ENCODE measurements around the gene ASCL3. TPM values are rescaled to one million over a fixed set of nuclear protein-coding genes. Genes with fewer than 3 reads are reported as not detected.
"Not testable (repeated sequence)": the region's sequence is repeated elsewhere in the genome, so short reads cannot be mapped to it uniquely, and the experiment has no call there.

The ASCL3 gene
- total RNA-seq, 4 donors from 2014 or later, result not detected

DNA sequence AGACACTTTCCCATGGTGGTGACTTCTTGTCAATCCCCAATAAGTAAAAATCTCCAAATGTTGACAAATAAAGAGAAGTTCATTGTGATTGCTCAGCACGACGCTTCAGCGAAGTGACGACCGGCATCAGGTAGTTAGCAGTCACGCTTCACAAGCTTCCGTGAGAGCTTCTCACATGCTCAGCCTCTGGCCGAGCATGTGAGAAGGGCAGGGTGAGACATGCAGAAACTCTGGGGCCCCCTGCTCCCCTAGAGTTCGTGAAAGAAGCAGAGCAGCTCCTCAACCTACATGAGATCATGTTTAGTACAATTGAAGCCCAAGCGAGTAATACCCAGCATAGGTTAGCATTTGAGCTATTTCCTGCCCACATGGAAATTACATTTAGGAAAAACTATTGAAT, 5.7 kb downstream of the ASCL3 start:
- Histone ChIP-seq H3K27ac (replicated peaks in 1 of 4) (no peak overlapping the region), H3K4me3 (no peak overlapping the region), H3K4me1 (peaks cover 0 to 8% (median 3%) of the 10 kb centered on the region in 4 donors), H3K9me3 (no peaks in the 10 kb centered on the region), H3K36me3 (no peaks in the 10 kb centered on the region), H3K27me3 (no peaks in the 10 kb centered on the region)
- no peak for DNase-seq (ENCODE audit: extremely low spot score)
- intact Hi-C loops (cut with DNase I), result no loop called here
- TF ChIP-seq POLR2A (IDR thresholded peaks at IDR 0.05; ENCODE audit: low read depth) (no peak), EP300 (IDR thresholded peaks at IDR 0.05) (no peak), POLR2AphosphoS5 (IDR thresholded peaks at IDR 0.05) (no peak)
- TF ChIP-seq, protein P1, sequence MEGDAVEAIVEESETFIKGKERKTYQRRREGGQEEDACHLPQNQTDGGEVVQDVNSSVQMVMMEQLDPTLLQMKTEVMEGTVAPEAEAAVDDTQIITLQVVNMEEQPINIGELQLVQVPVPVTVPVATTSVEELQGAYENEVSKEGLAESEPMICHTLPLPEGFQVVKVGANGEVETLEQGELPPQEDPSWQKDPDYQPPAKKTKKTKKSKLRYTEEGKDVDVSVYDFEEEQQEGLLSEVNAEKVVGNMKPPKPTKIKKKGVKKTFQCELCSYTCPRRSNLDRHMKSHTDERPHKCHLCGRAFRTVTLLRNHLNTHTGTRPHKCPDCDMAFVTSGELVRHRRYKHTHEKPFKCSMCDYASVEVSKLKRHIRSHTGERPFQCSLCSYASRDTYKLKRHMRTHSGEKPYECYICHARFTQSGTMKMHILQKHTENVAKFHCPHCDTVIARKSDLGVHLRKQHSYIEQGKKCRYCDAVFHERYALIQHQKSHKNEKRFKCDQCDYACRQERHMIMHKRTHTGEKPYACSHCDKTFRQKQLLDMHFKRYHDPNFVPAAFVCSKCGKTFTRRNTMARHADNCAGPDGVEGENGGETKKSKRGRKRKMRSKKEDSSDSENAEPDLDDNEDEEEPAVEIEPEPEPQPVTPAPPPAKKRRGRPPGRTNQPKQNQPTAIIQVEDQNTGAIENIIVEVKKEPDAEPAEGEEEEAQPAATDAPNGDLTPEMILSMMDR (IDR thresholded peaks at IDR 0.05), result no peak
- WGBS, result 93% methylated on average over 10 of the region's 10 CpGs

DNA sequence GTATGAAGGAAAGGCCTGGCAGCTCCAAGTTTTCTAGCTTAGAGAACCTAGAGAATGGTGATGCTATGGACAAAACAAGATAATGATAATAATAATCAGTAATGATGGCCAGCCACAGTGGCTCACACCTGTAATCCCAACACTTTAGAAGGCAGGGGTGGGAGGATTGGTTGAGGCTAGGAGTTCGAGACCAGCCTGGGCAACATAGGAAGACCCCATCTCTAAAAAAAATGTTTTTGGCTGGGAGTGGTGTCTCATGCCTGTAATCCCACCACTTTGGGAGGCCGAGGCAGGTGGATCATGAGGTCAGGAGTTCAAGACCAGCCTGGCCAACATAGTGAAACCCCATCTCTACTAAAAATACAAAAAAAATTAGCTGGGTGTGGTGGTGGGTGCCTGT, 7.0 kb downstream of the ASCL3 start:
- 100% methylated on average over 2 of the region's 2 CpGs for WGBS
- intact Hi-C loops (cut with DNase I); H3K4me1 ChIP-seq; H3K9me3 ChIP-seq; H3K27ac ChIP-seq (replicated peaks in 1 of 4); DNase-seq (ENCODE audit: extremely low spot score); H3K27me3 ChIP-seq; H3K36me3 ChIP-seq; H3K4me3 ChIP-seq: not testable (repeated sequence)

GRCh38 chr11:8934742-8935488, 7.9 kb downstream of the ASCL3 start:
- Histone ChIP-seq H3K4me1 (peaks cover 0 to 8% (median 3%) of the 10 kb centered on the region in 4 donors), H3K9me3 (no peaks in the 10 kb centered on the region), H3K27ac (replicated peaks in 1 of 4) (no peak overlapping the region), H3K27me3 (no peaks in the 10 kb centered on the region), H3K36me3 (no peaks in the 10 kb centered on the region), H3K4me3 (no peak overlapping the region)
- DNase-seq (ENCODE audit: extremely low spot score), result no peak
- 55% methylated on average over 14 of the region's 14 CpGs for WGBS
- TF ChIP-seq EP300 (IDR thresholded peaks at IDR 0.05) (no peak), POLR2AphosphoS5 (IDR thresholded peaks at IDR 0.05) (no peak), POLR2A (IDR thresholded peaks at IDR 0.05; ENCODE audit: low read depth) (no peak)
- TF ChIP-seq, protein P1 (IDR thresholded peaks at IDR 0.05), result no peak
- intact Hi-C loops (cut with DNase I), result no loop called here

DNA sequence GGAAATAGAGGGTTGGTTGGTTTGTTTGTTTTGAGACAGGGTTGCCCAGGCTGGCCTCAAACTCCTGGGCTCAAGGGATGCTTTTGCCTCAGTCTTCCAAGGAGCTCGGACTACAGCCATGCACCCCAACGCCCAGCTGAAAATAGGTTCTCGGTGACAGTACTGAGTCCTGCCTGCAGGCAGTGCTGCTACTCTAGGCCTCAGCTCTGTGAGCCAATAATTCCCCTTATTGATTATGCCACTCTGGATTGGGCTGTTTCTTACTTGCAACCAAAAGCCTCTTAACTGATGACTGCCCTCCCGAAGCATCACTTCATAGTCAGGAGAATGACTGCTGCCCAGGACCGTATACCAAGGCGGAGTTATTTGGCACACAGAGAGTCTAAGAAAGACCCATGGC, 8.9 kb downstream of the ASCL3 start:
- H3K36me3 ChIP-seq, result no peaks in the 10 kb centered on the region
- WGBS, result 96% methylated on average over 6 of the region's 6 CpGs

DNA sequence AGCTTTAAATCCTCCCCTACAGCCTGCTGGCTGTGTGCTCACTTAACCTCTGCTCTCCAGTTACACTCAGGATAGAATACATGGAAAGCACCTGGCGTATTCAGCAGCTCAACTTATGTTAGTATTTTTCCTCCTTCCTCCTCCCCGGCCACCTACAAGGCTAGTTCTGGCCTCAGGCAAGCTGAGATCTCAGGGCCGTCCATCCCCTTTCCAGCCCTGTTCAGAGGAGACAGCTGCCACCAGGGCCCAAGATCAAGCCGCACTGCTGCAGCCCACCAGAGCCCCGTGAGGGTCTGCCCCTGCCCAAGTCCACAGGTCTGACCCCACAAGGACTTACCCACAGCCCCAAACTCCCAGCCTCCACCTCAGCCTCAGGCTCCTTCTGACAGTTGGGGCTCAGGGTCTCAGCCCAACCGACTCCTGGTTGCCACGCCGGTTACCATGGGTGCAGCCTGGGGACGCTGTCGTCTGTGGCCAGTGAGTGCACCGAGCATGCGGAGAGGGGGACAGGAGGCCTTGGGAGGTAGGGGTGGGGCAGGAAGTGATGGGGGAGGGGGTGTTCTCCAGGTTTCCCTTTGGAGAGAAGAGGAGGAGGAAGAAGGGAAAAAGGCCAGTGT, 10.1 kb downstream of the ASCL3 start, which contains the start of gene C11orf16:
TSS of gene C11orf16 (minus strand) at position 384 of the 617 bp plus-strand sequence. CDS start 639 bp downstream, outside the sequence.
- H3K4me1 ChIP-seq, result peaks cover 0 to 8% (median 3%) of the 10 kb centered on the region in 4 donors
- no peak for DNase-seq (ENCODE audit: extremely low spot score)
- no peak within 1 kb of the TSS for H3K27ac ChIP-seq (replicated peaks in 1 of 4)
- no peak within 1 kb of the TSS for H3K4me3 ChIP-seq
- H3K36me3 ChIP-seq, result no peaks in the 10 kb centered on the region
- no peaks in the 10 kb centered on the region for H3K27me3 ChIP-seq
- no peaks in the 10 kb centered on the region for H3K9me3 ChIP-seq
- WGBS, result 82% methylated on average over 12 of the region's 12 CpGs
- intact Hi-C loops (cut with DNase I), result no loop called here
- no peak for TF ChIP-seq EP300 (IDR thresholded peaks at IDR 0.05)
- no peak for TF ChIP-seq POLR2A (IDR thresholded peaks at IDR 0.05; ENCODE audit: low read depth)
- TF ChIP-seq, protein P1 (IDR thresholded peaks at IDR 0.05), result no peak
- TF ChIP-seq POLR2AphosphoS5 (IDR thresholded peaks at IDR 0.05), result no peak

More for the DNA sequence above, 8.9 kb downstream of the ASCL3 start:
- no peaks in the 10 kb centered on the region for H3K9me3 ChIP-seq
- DNase-seq (ENCODE audit: extremely low spot score), result no peak
- intact Hi-C loops (cut with DNase I), result no loop called here
- H3K27ac ChIP-seq (replicated peaks in 1 of 4), result no peak overlapping the region
- no peaks in the 10 kb centered on the region for H3K27me3 ChIP-seq
- peaks cover 0 to 8% (median 3%) of the 10 kb centered on the region in 4 donors for H3K4me1 ChIP-seq
- H3K4me3 ChIP-seq, result no peak overlapping the region
- TF ChIP-seq EP300 (IDR thresholded peaks at IDR 0.05), result no peak
- TF ChIP-seq POLR2A (IDR thresholded peaks at IDR 0.05; ENCODE audit: low read depth), result no peak
- no peak for TF ChIP-seq POLR2AphosphoS5 (IDR thresholded peaks at IDR 0.05)
- TF ChIP-seq, protein P1 (IDR thresholded peaks at IDR 0.05), result no peak

Measured in esophagus muscularis mucosa (tissue), 4 donors.